Endothelial cell (in vitro differentiated cells): ENCODE results near the gene MMRN2. TPM values are rescaled to one million over a fixed set of nuclear protein-coding genes. Genes with fewer than 3 reads are reported as not detected.

Experiments
- DNase-seq: peaks from one replicate; pipeline ENCODE4 v3.0.0; 2021; ENCODE audit warnings: low spot score
- H3K27ac Mint-ChIP-seq: one replicate; pipeline ENCODE4 v1.8.0; 2021; ENCODE audit warnings: mixed read lengths, inconsistent platforms; ENCODE audit not compliant: unreplicated experiment
- H3K27me3 Mint-ChIP-seq: one replicate; pipeline ENCODE4 v1.8.0; 2021; ENCODE audit warnings: mild to moderate bottlenecking, moderate library complexity, mixed read lengths, inconsistent platforms; ENCODE audit not compliant: unreplicated experiment
- H3K36me3 Mint-ChIP-seq: one replicate; pipeline ENCODE4 v1.8.0; 2021; ENCODE audit warnings: mild to moderate bottlenecking, low read depth, mixed read lengths, inconsistent platforms; ENCODE audit not compliant: unreplicated experiment
- H3K4me1 Mint-ChIP-seq: one replicate; pipeline ENCODE4 v1.8.0; 2021; ENCODE audit warnings: mild to moderate bottlenecking, mixed read lengths, inconsistent platforms; ENCODE audit not compliant: unreplicated experiment
- H3K4me3 Mint-ChIP-seq: one replicate; pipeline ENCODE4 v1.8.0; 2021; ENCODE audit warnings: mild to moderate bottlenecking, mixed read lengths, inconsistent platforms; ENCODE audit not compliant: unreplicated experiment
- H3K9me3 Mint-ChIP-seq: one replicate; pipeline ENCODE4 v1.8.0; 2021; ENCODE audit warnings: mixed read lengths, inconsistent platforms; ENCODE audit not compliant: unreplicated experiment
- total RNA-seq: library from RNA; stranded (reverse); fragmentation: NEBNext Ultra II Directional; extraction: Animal tissue kit (Norgen Biotek cat#: 25700); gene quantifications from one replicate; pipeline ENCODE4 v1.2.1, GENCODE V29; 2021; ENCODE audit not compliant: unreplicated experiment
- TF ChIP-seq, protein P1 (sequence below): fragments of 200-600 bp; sonication (generic); IDR thresholded peaks from one replicate; pipeline ENCODE4 v1.5.0; 2021; ENCODE audit warnings: antibody characterized with exemption; ENCODE audit not compliant: unreplicated experiment

Gene MMRN2
- total RNA-seq, 1 donor from 2014 or later: 563 TPM

DNA sequence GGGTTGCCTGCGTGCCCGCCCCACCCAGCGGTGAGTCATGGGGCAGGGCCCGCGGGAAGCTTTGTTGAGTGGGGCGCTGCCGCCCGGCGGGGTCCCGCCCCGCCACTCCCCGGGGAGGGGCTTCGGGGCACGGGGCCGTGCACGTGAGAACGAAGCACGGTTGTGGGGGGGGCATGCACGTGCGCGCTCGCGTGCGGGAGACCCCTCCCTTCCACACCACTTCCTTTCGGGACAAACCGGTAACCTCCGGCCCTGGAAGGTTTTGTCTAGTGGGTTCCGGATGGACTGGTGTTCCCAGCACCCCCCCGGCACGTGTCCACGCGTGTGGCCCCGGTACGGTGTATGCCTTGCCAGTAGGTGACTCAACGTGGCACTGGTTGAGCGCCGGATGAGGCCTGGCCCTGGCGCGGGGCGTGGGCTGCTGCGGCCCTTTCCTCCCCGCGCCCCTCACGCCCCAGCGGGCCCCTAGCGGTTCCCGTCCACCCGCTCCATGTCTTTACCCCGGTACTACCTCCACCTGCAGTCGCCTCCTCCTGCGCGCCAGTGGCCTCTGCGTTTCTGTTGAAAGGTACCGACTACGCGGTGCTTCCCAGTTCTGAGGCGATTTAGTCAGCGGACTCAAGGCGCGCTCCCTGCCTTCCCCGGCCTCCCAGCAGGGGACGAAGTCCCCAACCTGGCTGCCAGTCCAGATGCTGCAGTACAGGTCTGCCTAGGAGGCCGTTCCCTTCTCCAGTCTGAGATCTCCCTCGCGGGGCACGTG is 14.0 kb upstream of the MMRN2 start:
- Mint-ChIP-seq H3K4me3 (peak overlapping the region; percentile 87), H3K4me1 (peaks cover 33% of the 10 kb centered on the region), H3K27me3 (peaks cover 8% of the 10 kb centered on the region), H3K27ac (peak overlapping the region; percentile 57), H3K9me3 (no peaks in the 10 kb centered on the region), H3K36me3 (no peaks in the 10 kb centered on the region)
- peak; percentile 66 for DNase-seq
- TF ChIP-seq, protein P1, sequence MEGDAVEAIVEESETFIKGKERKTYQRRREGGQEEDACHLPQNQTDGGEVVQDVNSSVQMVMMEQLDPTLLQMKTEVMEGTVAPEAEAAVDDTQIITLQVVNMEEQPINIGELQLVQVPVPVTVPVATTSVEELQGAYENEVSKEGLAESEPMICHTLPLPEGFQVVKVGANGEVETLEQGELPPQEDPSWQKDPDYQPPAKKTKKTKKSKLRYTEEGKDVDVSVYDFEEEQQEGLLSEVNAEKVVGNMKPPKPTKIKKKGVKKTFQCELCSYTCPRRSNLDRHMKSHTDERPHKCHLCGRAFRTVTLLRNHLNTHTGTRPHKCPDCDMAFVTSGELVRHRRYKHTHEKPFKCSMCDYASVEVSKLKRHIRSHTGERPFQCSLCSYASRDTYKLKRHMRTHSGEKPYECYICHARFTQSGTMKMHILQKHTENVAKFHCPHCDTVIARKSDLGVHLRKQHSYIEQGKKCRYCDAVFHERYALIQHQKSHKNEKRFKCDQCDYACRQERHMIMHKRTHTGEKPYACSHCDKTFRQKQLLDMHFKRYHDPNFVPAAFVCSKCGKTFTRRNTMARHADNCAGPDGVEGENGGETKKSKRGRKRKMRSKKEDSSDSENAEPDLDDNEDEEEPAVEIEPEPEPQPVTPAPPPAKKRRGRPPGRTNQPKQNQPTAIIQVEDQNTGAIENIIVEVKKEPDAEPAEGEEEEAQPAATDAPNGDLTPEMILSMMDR: no peak

DNA sequence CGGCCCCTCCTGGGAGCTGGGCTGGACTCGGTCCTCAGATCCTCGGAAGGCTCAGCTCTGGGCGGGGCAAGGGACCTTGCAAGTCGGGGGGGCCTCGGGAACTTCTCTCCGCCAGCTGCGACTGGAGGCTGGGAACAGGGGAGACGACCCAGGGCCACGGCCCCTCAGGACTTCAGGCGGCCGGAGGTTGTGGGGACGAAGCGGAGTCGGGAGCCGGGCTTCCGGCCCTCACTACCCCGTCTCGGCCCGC is 13.5 kb upstream of the MMRN2 start:
- H3K9me3 Mint-ChIP-seq: no peaks in the 10 kb centered on the region
- H3K36me3 Mint-ChIP-seq: no peaks in the 10 kb centered on the region
- peaks cover 38% of the 10 kb centered on the region for H3K4me1 Mint-ChIP-seq
- no peak overlapping the region for H3K27ac Mint-ChIP-seq
- H3K4me3 Mint-ChIP-seq: no peak overlapping the region
- H3K27me3 Mint-ChIP-seq: peaks cover 8% of the 10 kb centered on the region
- DNase-seq: no peak
- TF ChIP-seq, protein P1: no peak

DNA sequence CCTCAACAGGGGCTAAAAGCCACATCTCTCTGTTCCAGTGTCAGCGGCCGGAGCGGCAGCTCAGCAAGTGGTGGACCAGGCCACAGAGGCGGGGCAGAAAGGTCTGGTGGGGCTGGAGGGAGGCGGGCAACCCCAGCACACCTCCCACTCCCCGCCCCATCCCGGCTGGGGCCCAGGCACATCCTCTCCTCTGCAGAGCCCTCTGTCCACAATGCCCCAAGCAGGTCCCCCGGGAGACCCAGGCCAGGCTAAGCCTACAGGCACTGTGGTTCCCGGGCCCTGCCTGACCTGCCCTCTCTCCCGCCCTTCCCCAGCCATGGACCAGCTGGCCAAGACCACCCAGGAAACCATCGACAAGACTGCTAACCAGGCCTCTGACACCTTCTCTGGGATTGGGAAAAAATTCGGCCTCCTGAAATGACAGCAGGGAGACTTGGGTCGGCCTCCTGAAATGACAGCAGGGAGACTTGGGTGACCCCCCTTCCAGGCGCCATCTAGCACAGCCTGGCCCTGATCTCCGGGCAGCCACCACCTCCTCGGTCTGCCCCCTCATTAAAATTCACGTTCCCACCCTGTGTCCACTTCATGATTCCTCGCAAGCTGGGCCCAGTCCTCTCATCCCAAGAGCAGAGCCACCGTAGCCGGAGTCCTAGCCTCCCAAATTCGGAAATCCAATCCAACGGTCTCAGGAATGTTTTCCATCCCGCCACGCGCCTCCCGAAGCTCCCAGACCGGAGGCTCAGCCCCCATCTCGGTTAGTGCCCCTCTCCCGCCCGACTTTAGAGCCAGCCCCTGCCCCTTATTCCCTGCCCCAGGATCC is 13.0 kb upstream of the MMRN2 start:
- Mint-ChIP-seq H3K27me3 (peaks cover 8% of the 10 kb centered on the region), H3K27ac (no peak overlapping the region), H3K4me3 (peak overlapping the region; percentile 82), H3K4me1 (peaks cover 43% of the 10 kb centered on the region), H3K36me3 (no peaks in the 10 kb centered on the region), H3K9me3 (no peaks in the 10 kb centered on the region)
- TF ChIP-seq, protein P1: no peak
- no peak for DNase-seq

DNA sequence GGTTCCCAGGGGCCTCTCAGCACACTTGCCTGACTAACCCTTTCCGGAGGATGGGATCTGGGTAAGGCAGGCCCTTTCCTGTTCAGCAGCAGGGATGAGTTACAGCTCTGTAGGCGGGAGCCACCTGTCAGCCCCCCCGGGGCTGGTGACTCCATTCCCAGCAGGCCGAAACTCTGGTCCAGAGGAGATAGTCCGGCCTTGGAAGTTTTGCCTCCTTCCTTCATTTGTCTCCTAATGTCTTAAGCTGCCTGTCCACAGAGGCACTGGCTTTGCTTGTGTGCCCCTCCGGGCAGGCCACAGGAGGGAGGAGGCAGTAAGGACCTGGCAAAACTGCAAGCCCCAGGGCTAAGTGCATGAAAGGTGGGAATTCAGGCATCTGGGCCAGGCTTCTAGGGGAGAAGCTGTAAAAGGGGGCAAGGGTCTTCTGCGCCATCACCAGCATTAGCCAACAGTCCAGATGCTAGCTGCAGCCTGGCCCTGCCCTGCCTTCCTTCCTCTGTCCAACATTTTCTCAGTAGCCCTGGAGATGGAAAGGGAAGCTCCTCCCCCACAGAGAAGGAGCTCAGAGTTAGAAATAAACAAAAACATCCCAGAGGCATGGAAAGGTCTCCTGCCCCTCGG is 12.1 kb upstream of the MMRN2 start:
- Mint-ChIP-seq H3K27me3 (peaks cover 9% of the 10 kb centered on the region), H3K4me3 (no peak overlapping the region), H3K27ac (no peak overlapping the region), H3K9me3 (no peaks in the 10 kb centered on the region), H3K36me3 (peaks cover 4% of the 10 kb centered on the region), H3K4me1 (peaks cover 44% of the 10 kb centered on the region)
- DNase-seq: no peak
- TF ChIP-seq, protein P1: no peak

DNA sequence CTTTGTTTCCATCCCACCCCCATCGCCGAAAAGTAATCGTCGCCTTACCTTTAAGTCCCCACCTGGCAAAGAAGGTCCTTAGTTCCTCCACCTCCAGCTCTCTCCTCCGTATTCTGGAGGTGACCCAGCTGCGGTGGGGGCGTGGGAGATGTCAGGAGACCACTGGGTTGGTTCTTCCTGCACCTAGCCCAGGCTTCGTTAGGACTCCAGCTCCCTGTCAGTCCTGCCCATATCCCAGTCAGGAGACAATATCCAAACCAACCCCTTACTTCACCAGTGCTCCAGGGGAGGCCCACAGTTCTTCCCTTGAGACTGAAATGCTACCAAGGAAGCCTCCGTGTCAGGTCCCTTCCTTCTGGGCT is 11.6 kb upstream of the MMRN2 start:
- Mint-ChIP-seq H3K27ac (no peak overlapping the region), H3K36me3 (peaks cover 4% of the 10 kb centered on the region), H3K27me3 (peaks cover 9% of the 10 kb centered on the region), H3K9me3 (no peaks in the 10 kb centered on the region), H3K4me3 (no peak overlapping the region), H3K4me1 (peaks cover 44% of the 10 kb centered on the region)
- TF ChIP-seq, protein P1: no peak
- no peak for DNase-seq
